ENCODE measurements around the gene SCAMP3. TPM values are rescaled to one million over a fixed set of nuclear protein-coding genes. Genes with fewer than 3 reads are reported as not detected.

SCAMP3 gene
- total RNA-seq, 1 experiment from 2014 or later = 64.2 TPM

- TF ChIP-seq, protein P1, sequence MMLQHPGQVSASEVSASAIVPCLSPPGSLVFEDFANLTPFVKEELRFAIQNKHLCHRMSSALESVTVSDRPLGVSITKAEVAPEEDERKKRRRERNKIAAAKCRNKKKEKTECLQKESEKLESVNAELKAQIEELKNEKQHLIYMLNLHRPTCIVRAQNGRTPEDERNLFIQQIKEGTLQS (IDR thresholded peaks at IDR 0.05) = no peak
- no peak for TF ChIP-seq SRF (IDR thresholded peaks at IDR 0.05; ENCODE audit: low read depth)
Observed at GRCh38 chr1:155285631-155286044, 23.5 kb upstream of the SCAMP3 start (continued).

GRCh38 chr1:155285063-155285462 is 22.9 kb upstream of the SCAMP3 start:
- Histone ChIP-seq H3K9me3 (ENCODE audit: control insufficient read depth in 1 of 2, insufficient read depth in 1 of 2, low read depth in 1 of 2, low read length in 2 of 2) (no peaks in the 10 kb centered on the region), H3K9me2 (ENCODE audit: insufficient read depth) (no peaks in the 10 kb centered on the region), H3K4me2 (ENCODE audit: low read length) (no peak overlapping the region), H3K36me3 (ENCODE audit: control insufficient read depth in 1 of 2, insufficient read depth in 2 of 2, low read length in 2 of 2) (no peaks in the 10 kb centered on the region), H3K9ac (ENCODE audit: low read length) (no peak overlapping the region), H3K79me2 (ENCODE audit: insufficient read depth, low read length) (no peaks in the 10 kb centered on the region), H3K27me3 (ENCODE audit: insufficient read depth, low read length) (no peaks in the 10 kb centered on the region), H4K20me1 (ENCODE audit: insufficient read depth) (no peaks in the 10 kb centered on the region), H3K27ac (ENCODE audit: low read depth, low read length) (no peak overlapping the region), H3K4me3 (replicated peaks in 1 of 2; ENCODE audit: low read depth in 1 of 2, low read length in 2 of 2) (no peak overlapping the region), H2AFZ (ENCODE audit: low read depth, low read length, poor library complexity, severe bottlenecking) (no peak overlapping the region), H3K4me1 (ENCODE audit: control insufficient read depth in 1 of 2, insufficient read depth in 2 of 2, low read length in 2 of 2) (no peaks in the 10 kb centered on the region)
- POLR2A ChIA-PET = no interaction called here
- TF ChIP-seq ELF1 (IDR thresholded peaks at IDR 0.05; ENCODE audit: borderline replicate concordance, low read depth) (no peak), ZFX (IDR thresholded peaks at IDR 0.05) (no peak), REST (IDR thresholded peaks at IDR 0.05; ENCODE audit: low read depth) (no peak), JUND (IDR thresholded peaks at IDR 0.05) (no peak), SRF (IDR thresholded peaks at IDR 0.05; ENCODE audit: low read depth) (no peak), POLR2A (IDR thresholded peaks at IDR 0.05; ENCODE audit: borderline replicate concordance, extremely low read depth, insufficient read depth, insufficient read length) (no peak), EZH2 (IDR thresholded peaks at IDR 0.05) (no peak), MAX (IDR thresholded peaks at IDR 0.05) (no peak), SP1 (IDR thresholded peaks at IDR 0.05; ENCODE audit: low read depth) (no peak), RAD21 (IDR thresholded peaks at IDR 0.05; ENCODE audit: low read depth) (no peak), YY1 (IDR thresholded peaks at IDR 0.05; ENCODE audit: extremely low read depth, insufficient replicate concordance, low read depth, low read length) (no peak), CTCF (IDR thresholded peaks at IDR 0.05 in 2 of 3, conservative IDR thresholded peaks at IDR 0.05 in 1 of 3; ENCODE audit: borderline replicate concordance in 1 of 3, insufficient read depth in 1 of 3, low read depth in 2 of 3, low read length in 2 of 3) (no peak), SIN3A (IDR thresholded peaks at IDR 0.05; ENCODE audit: low read depth) (no peak), EZH2phosphoT487 (IDR thresholded peaks at IDR 0.05; ENCODE audit: borderline replicate concordance) (no peak), CEBPB (IDR thresholded peaks at IDR 0.05; ENCODE audit: low read depth) (no peak), CBX3 (IDR thresholded peaks at IDR 0.05; ENCODE audit: low read depth) (no peak), TCF7L2 (IDR thresholded peaks at IDR 0.05; ENCODE audit: borderline replicate concordance, extremely low read depth, insufficient read depth, insufficient read length) (no peak), FOSL1 (IDR thresholded peaks at IDR 0.05; ENCODE audit: low read depth) (no peak), EGR1 (IDR thresholded peaks at IDR 0.05; ENCODE audit: low read depth) (no peak)
- TF ChIP-seq, protein P2, sequence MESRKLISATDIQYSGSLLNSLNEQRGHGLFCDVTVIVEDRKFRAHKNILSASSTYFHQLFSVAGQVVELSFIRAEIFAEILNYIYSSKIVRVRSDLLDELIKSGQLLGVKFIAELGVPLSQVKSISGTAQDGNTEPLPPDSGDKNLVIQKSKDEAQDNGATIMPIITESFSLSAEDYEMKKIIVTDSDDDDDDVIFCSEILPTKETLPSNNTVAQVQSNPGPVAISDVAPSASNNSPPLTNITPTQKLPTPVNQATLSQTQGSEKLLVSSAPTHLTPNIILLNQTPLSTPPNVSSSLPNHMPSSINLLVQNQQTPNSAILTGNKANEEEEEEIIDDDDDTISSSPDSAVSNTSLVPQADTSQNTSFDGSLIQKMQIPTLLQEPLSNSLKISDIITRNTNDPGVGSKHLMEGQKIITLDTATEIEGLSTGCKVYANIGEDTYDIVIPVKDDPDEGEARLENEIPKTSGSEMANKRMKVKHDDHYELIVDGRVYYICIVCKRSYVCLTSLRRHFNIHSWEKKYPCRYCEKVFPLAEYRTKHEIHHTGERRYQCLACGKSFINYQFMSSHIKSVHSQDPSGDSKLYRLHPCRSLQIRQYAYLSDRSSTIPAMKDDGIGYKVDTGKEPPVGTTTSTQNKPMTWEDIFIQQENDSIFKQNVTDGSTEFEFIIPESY (IDR thresholded peaks at IDR 0.05; ENCODE audit: extremely low read depth, insufficient replicate concordance, low read length) = no peak
- CTCF ChIA-PET = no interaction called here
- RAD21 ChIA-PET (ENCODE audit: low non-redundant PET in 1 of 2, low total read pairs in 2 of 2, uncharacterized antibody in 2 of 2, unreplicated experiment in 2 of 2) = no interaction called here
- ATAC-seq (no peak), DNase-seq (ENCODE audit: low read depth, low spot score) (no peak)
- intact Hi-C loops (cut with micrococcal nuclease) = no loop called here
- no TSS peak for BruUV-seq (replicated peaks)
